Vagina (tissue), 2 donors: ENCODE measurements around the gene EIPR1. TPM values are rescaled to one million over a fixed set of nuclear protein-coding genes. Genes with fewer than 3 reads are reported as not detected.
"Not testable (repeated sequence)": the region's sequence is repeated elsewhere in the genome, so short reads cannot be mapped to it uniquely, and the experiment has no call there.

Source experiments
- DNase-seq, 2 donors: peaks; one replicate each; pipeline ENCODE4 v3.0.0-alpha.2; 2017; ENCODE audit errors: extremely low spot score in 2 of 2
- H3K27ac ChIP-seq: fragments of 200-600 bp; sonication (generic); one replicate; pipeline ENCODE4 v1.5.1; 2019
- H3K27me3 ChIP-seq: fragments of 200-600 bp; sonication (generic); one replicate; pipeline ENCODE4 v1.5.1; 2019
- H3K36me3 ChIP-seq, 2 donors: fragments of 200-600 bp; sonication (generic); one replicate each; pipeline ENCODE4 v1.5.1; 2017 to 2019
- H3K4me1 ChIP-seq: fragments of 200-600 bp; sonication (generic); one replicate; pipeline ENCODE4 v1.5.1; 2019
- H3K4me3 ChIP-seq, 2 donors: fragments of 200-600 bp; sonication (generic); 1 replicate in 1 of 2; 2 replicates in 1 of 2; pipeline ENCODE4 v1.5.1; 2016 to 2019
- H3K9me3 ChIP-seq: fragments of 200-600 bp; sonication (generic); one replicate; pipeline ENCODE4 v1.5.1; 2019
- CTCF ChIP-seq, 3 experiments: fragments of 450-650 bp in 2 of 3; fragments of 200-600 bp in 1 of 3; sonication (generic) in 1 of 3; IDR thresholded peaks; one replicate each; pipeline ENCODE4 v1.5.1; 2017 to 2019; ENCODE audit warnings: antibody characterized with exemption in 3 of 3, mild to moderate bottlenecking in 2 of 3, moderate library complexity in 2 of 3
- POLR2A ChIP-seq, 2 donors: fragments of 450-650 bp; IDR thresholded peaks; one replicate each; pipeline ENCODE4 v1.6.1; 2017; ENCODE audit warnings: antibody characterized with exemption in 2 of 2, mild to moderate bottlenecking in 2 of 2, moderate library complexity in 2 of 2
- POLR2AphosphoS5 ChIP-seq, 2 donors: sonication (generic); formaldehyde crosslinking; IDR thresholded peaks; one replicate each; pipeline ENCODE4 v1.9.0; 2017; ENCODE audit warnings: antibody characterized with exemption in 2 of 2, mild to moderate bottlenecking in 2 of 2, low read depth in 1 of 2; ENCODE audit not compliant: insufficient read depth in 1 of 2
- intact Hi-C: fragments of 100-400 bp; cut with DNase I; formaldehyde crosslinking; loops from one replicate; pipeline ENCODE4 v1.15.1; 2023
- total RNA-seq: library from RNA; depleted of rRNA; stranded (reverse); fragments of >200 nt; gene quantifications from one replicate; pipeline ENCODE4 v1.2.3, GENCODE V29; 2016

EIPR1 gene
- total RNA-seq, 1 donor from 2014 or later, result 39.8 TPM

- no peak for TF ChIP-seq POLR2AphosphoS5 (IDR thresholded peaks at IDR 0.05; ENCODE audit: insufficient read depth in 1 of 2, low read depth in 1 of 2)
- no peak for TF ChIP-seq POLR2A (IDR thresholded peaks at IDR 0.05)
- no peak for TF ChIP-seq CTCF (IDR thresholded peaks at IDR 0.05)
- intact Hi-C loops, result no loop called here
- Histone ChIP-seq H3K27ac (no peak overlapping the region), H3K27me3 (no peaks in the 10 kb centered on the region), H3K4me1 (no peaks in the 10 kb centered on the region), H3K36me3 (no peaks in the 10 kb centered on the region), H3K9me3 (no peaks in the 10 kb centered on the region), H3K4me3 (no peak overlapping the region)
- DNase-seq, result no peak
Measured at GRCh38 chr2:3185256-3185655, 192.4 kb downstream of the EIPR1 start.

GRCh38 chr2:3184167-3184566, 193.5 kb downstream of the EIPR1 start:
- intact Hi-C loops, result no loop called here
- no peaks in the 10 kb centered on the region for H3K9me3 ChIP-seq
- no peaks in the 10 kb centered on the region for H3K36me3 ChIP-seq
- TF ChIP-seq POLR2A (IDR thresholded peaks at IDR 0.05) (no peak), CTCF (IDR thresholded peaks at IDR 0.05) (no peak), POLR2AphosphoS5 (IDR thresholded peaks at IDR 0.05; ENCODE audit: insufficient read depth in 1 of 2, low read depth in 1 of 2) (no peak)
- H3K4me1 ChIP-seq, result no peaks in the 10 kb centered on the region
- H3K27ac ChIP-seq, result no peak overlapping the region
- DNase-seq, result no peak
- H3K4me3 ChIP-seq, result no peak overlapping the region
- H3K27me3 ChIP-seq, result no peaks in the 10 kb centered on the region

GRCh38 chr2:3183766-3184165, 193.9 kb downstream of the EIPR1 start:
- TF ChIP-seq POLR2A (IDR thresholded peaks at IDR 0.05), result no peak
- TF ChIP-seq POLR2AphosphoS5 (IDR thresholded peaks at IDR 0.05; ENCODE audit: insufficient read depth in 1 of 2, low read depth in 1 of 2), result no peak
- intact Hi-C loops, result no loop called here
- DNase-seq, result no peak
- H3K9me3 ChIP-seq, result no peaks in the 10 kb centered on the region
- H3K4me3 ChIP-seq, result no peak overlapping the region
- H3K4me1 ChIP-seq, result no peaks in the 10 kb centered on the region
- H3K27ac ChIP-seq, result no peak overlapping the region
- no peaks in the 10 kb centered on the region for H3K27me3 ChIP-seq
- no peaks in the 10 kb centered on the region for H3K36me3 ChIP-seq

GRCh38 chr2:3182848-3183247, 194.8 kb downstream of the EIPR1 start:
- DNase-seq, result no peak
- no peaks in the 10 kb centered on the region for H3K4me1 ChIP-seq
- intact Hi-C loops, result no loop called here
- H3K36me3 ChIP-seq, result no peaks in the 10 kb centered on the region
- no peak overlapping the region for H3K4me3 ChIP-seq
- no peaks in the 10 kb centered on the region for H3K9me3 ChIP-seq
- no peaks in the 10 kb centered on the region for H3K27me3 ChIP-seq
- TF ChIP-seq POLR2A (IDR thresholded peaks at IDR 0.05) (no peak), CTCF (IDR thresholded peaks at IDR 0.05) (no peak), POLR2AphosphoS5 (IDR thresholded peaks at IDR 0.05; ENCODE audit: insufficient read depth in 1 of 2, low read depth in 1 of 2) (no peak)
- no peak overlapping the region for H3K27ac ChIP-seq

- TF ChIP-seq POLR2AphosphoS5 (IDR thresholded peaks at IDR 0.05; ENCODE audit: insufficient read depth in 1 of 2, low read depth in 1 of 2) (no peak), CTCF (IDR thresholded peaks at IDR 0.05) (no peak), POLR2A (IDR thresholded peaks at IDR 0.05) (no peak)
- H3K4me3 ChIP-seq, result no peak overlapping the region
Measured at GRCh38 chr2:3181416-3182010, 196.1 kb downstream of the EIPR1 start.

GRCh38 chr2:3180909-3181221, 196.8 kb downstream of the EIPR1 start:
- H3K36me3 ChIP-seq, H3K4me3 ChIP-seq, intact Hi-C loops, DNase-seq, H3K4me1 ChIP-seq, H3K27ac ChIP-seq, H3K27me3 ChIP-seq, H3K9me3 ChIP-seq: not testable (repeated sequence)

More at GRCh38 chr2:3181416-3182010, 196.1 kb downstream of the EIPR1 start:
- intact Hi-C loops, result no loop called here
- H3K36me3 ChIP-seq, result no peaks in the 10 kb centered on the region
- no peak overlapping the region for H3K27ac ChIP-seq
- no peaks in the 10 kb centered on the region for H3K9me3 ChIP-seq
- DNase-seq, result no peak
- no peaks in the 10 kb centered on the region for H3K27me3 ChIP-seq
- H3K4me1 ChIP-seq, result no peaks in the 10 kb centered on the region
